Mammary epithelial cell (primary cell): ENCODE measurements around the gene TMEM259.

Experiments used
- EZH2 ChIP-seq: IDR thresholded peaks from 2 replicates; pipeline ENCODE4 v1.6.1; 2012; ENCODE audit warnings: low read length, inconsistent platforms, borderline replicate concordance
- TF ChIP-seq, protein P1 (sequence below), 2 donors: IDR thresholded peaks in 1 of 2; conservative IDR thresholded peaks in 1 of 2; 2 replicates each; pipeline ENCODE4 v1.5.1; 2011 to 2012; ENCODE audit warnings: inconsistent platforms in 2 of 2, low read length in 2 of 2, mild to moderate bottlenecking in 2 of 2, control low read depth in 1 of 2, low read depth in 1 of 2; ENCODE audit not compliant: insufficient read depth in 1 of 2; ENCODE audit errors: extremely low read depth in 1 of 2

DNA sequence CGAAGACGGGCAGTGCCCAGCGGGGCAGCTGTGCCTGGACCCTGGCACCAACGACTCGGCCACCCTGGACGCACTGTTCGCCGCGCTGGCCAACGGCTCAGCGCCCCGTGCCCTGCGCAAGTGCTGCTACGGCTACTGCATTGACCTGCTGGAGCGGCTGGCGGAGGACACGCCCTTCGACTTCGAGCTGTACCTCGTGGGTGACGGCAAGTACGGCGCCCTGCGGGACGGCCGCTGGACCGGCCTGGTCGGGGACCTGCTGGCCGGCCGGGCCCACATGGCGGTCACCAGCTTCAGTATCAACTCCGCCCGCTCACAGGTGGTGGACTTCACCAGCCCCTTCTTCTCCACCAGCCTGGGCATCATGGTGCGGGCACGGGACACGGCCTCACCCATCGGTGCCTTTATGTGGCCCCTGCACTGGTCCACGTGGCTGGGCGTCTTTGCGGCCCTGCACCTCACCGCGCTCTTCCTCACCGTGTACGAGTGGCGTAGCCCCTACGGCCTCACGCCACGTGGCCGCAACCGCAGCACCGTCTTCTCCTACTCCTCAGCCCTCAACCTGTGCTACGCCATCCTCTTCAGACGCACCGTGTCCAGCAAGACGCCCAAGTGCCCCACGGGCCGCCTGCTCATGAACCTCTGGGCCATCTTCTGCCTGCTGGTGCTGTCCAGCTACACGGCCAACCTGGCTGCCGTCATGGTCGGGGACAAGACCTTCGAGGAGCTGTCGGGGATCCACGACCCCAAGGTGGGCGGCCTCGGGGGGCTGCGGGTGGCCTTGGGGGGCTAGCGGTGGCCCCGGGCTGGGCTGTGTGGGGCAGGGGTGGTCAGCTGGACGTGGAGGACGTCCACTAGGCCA is 15.9 kb downstream of the TMEM259 start:
- TF ChIP-seq, protein P1, sequence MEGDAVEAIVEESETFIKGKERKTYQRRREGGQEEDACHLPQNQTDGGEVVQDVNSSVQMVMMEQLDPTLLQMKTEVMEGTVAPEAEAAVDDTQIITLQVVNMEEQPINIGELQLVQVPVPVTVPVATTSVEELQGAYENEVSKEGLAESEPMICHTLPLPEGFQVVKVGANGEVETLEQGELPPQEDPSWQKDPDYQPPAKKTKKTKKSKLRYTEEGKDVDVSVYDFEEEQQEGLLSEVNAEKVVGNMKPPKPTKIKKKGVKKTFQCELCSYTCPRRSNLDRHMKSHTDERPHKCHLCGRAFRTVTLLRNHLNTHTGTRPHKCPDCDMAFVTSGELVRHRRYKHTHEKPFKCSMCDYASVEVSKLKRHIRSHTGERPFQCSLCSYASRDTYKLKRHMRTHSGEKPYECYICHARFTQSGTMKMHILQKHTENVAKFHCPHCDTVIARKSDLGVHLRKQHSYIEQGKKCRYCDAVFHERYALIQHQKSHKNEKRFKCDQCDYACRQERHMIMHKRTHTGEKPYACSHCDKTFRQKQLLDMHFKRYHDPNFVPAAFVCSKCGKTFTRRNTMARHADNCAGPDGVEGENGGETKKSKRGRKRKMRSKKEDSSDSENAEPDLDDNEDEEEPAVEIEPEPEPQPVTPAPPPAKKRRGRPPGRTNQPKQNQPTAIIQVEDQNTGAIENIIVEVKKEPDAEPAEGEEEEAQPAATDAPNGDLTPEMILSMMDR (conservative IDR thresholded peaks at IDR 0.05 in 1 of 2, IDR thresholded peaks at IDR 0.05 in 1 of 2; ENCODE audit: extremely low read depth in 1 of 2, insufficient read depth in 1 of 2, low read depth in 1 of 2, low read length in 2 of 2) = no peak
- TF ChIP-seq EZH2 = no peak
